ENCODE data around the gene PORCN. TPM values are rescaled to one million over a fixed set of nuclear protein-coding genes. Genes with fewer than 3 reads are reported as not detected.

The PORCN gene
- total RNA-seq, 4 donors from 2014 or later = 15.0 to 21.5 (median 18.9) TPM

- WGBS = 87% methylated on average over 5 of the region's 5 CpGs
- DNase-seq (ENCODE audit: extremely low spot score) = no peak
Observed at GRCh38 chrX:48505481-48505880, 3.3 kb upstream of the PORCN start.

GRCh38 chrX:48507246-48507645 lies 1.5 kb upstream of the PORCN start:
- no peak overlapping the region for H3K27ac ChIP-seq (replicated peaks in 1 of 4)
- H3K4me3 ChIP-seq = no peak overlapping the region
- H3K36me3 ChIP-seq = peaks cover 0 to 5% (median 2%) of the 10 kb centered on the region in 4 donors
- no peaks in the 10 kb centered on the region for H3K9me3 ChIP-seq
- 74% methylated on average over 5 of the region's 5 CpGs for WGBS
- TF ChIP-seq EP300 (IDR thresholded peaks at IDR 0.05) (no peak), POLR2A (IDR thresholded peaks at IDR 0.05; ENCODE audit: low read depth) (no peak), CTCF (IDR thresholded peaks at IDR 0.05) (no peak), POLR2AphosphoS5 (IDR thresholded peaks at IDR 0.05) (no peak)
- no peaks in the 10 kb centered on the region for H3K27me3 ChIP-seq
- DNase-seq (ENCODE audit: extremely low spot score) = no peak
- peaks cover 8 to 16% (median 14%) of the 10 kb centered on the region in 4 donors for H3K4me1 ChIP-seq
- intact Hi-C loops (cut with DNase I) = loop anchor here (10.0 kb wide), 1 partner anchor 422 kb away; no protein-coding TSS in a partner anchor

More at GRCh38 chrX:48505481-48505880, 3.3 kb upstream of the PORCN start:
- H3K27ac ChIP-seq (replicated peaks in 1 of 4) = no peak overlapping the region
- H3K27me3 ChIP-seq = no peaks in the 10 kb centered on the region
- intact Hi-C loops (cut with DNase I) = loop anchor here (10.0 kb wide), 1 partner anchor 421 kb away; no protein-coding TSS in a partner anchor
- no peak overlapping the region for H3K4me3 ChIP-seq
- no peaks in the 10 kb centered on the region for H3K9me3 ChIP-seq
- H3K4me1 ChIP-seq = peaks cover 8 to 16% (median 14%) of the 10 kb centered on the region in 4 donors
- TF ChIP-seq EP300 (IDR thresholded peaks at IDR 0.05) = no peak
- no peak for TF ChIP-seq POLR2A (IDR thresholded peaks at IDR 0.05; ENCODE audit: low read depth)
- TF ChIP-seq POLR2AphosphoS5 (IDR thresholded peaks at IDR 0.05) = no peak
- TF ChIP-seq CTCF (IDR thresholded peaks at IDR 0.05) = no peak
- H3K36me3 ChIP-seq = no peaks in the 10 kb centered on the region

- Histone ChIP-seq H3K36me3 (peaks cover 0 to 13% (median 5%) of the 10 kb centered on the region in 4 donors), H3K27me3 (peaks cover 0 to 4% (median 0%) of the 10 kb centered on the region in 4 donors), H3K4me1 (peaks cover 8 to 16% (median 14%) of the 10 kb centered on the region in 4 donors), H3K9me3 (no peaks in the 10 kb centered on the region), H3K4me3 (peak overlapping the region; percentile 71 to 74 (median 72)), H3K27ac (replicated peaks in 1 of 4) (peak overlapping the region; percentile 76 to 83 (median 80))
- whole genome bisulfite sequencing = 36% methylated on average over 10 of the region's 16 CpGs
- intact Hi-C loops (cut with DNase I) = loop anchor here (10.0 kb wide), 1 partner anchor 424 kb away; no protein-coding TSS in a partner anchor
- no peak for DNase-seq (ENCODE audit: extremely low spot score)
- TF ChIP-seq CTCF (IDR thresholded peaks at IDR 0.05) (no peak), EP300 (IDR thresholded peaks at IDR 0.05) (no peak)
Observed at GRCh38 chrX:48509245-48509590, 426 bp downstream of the PORCN start.

GRCh38 chrX:48509619-48510018 lies 827 bp downstream of the PORCN start:
- intact Hi-C loops (cut with DNase I) = loop anchor here (10.0 kb wide), 1 partner anchor 425 kb away; no protein-coding TSS in a partner anchor
- DNase-seq (ENCODE audit: extremely low spot score) = no peak
- Histone ChIP-seq H3K4me3 (peak overlapping the region; percentile 71 to 74 (median 72)), H3K27me3 (peaks cover 0 to 4% (median 0%) of the 10 kb centered on the region in 4 donors), H3K27ac (replicated peaks in 1 of 4) (peak overlapping the region in 1 of 4 donors; percentile 80), H3K36me3 (peaks cover 0 to 17% (median 7%) of the 10 kb centered on the region in 4 donors), H3K9me3 (no peaks in the 10 kb centered on the region), H3K4me1 (peaks cover 8 to 16% (median 14%) of the 10 kb centered on the region in 4 donors)
- WGBS = 72% methylated on average over 11 of the region's 11 CpGs
- TF ChIP-seq CTCF (IDR thresholded peaks at IDR 0.05) = no peak
- TF ChIP-seq POLR2AphosphoS5 (IDR thresholded peaks at IDR 0.05) = no peak
- no peak for TF ChIP-seq EP300 (IDR thresholded peaks at IDR 0.05)
- TF ChIP-seq POLR2A (IDR thresholded peaks at IDR 0.05; ENCODE audit: low read depth) = no peak

GRCh38 chrX:48511560-48511959 lies 2.8 kb downstream of the PORCN start:
- no peak for TF ChIP-seq POLR2AphosphoS5 (IDR thresholded peaks at IDR 0.05)
- TF ChIP-seq POLR2A (IDR thresholded peaks at IDR 0.05; ENCODE audit: low read depth) = no peak
- TF ChIP-seq EP300 (IDR thresholded peaks at IDR 0.05) = no peak
- peak in 1 of 3 experiments; percentile 32 for TF ChIP-seq CTCF (IDR thresholded peaks at IDR 0.05)
- DNase-seq (ENCODE audit: extremely low spot score) = no peak
- Histone ChIP-seq H3K4me1 (peaks cover 8 to 16% (median 14%) of the 10 kb centered on the region in 4 donors), H3K4me3 (no peak overlapping the region), H3K27ac (replicated peaks in 1 of 4) (no peak overlapping the region), H3K36me3 (peaks cover 0 to 33% (median 17%) of the 10 kb centered on the region in 4 donors), H3K9me3 (no peaks in the 10 kb centered on the region), H3K27me3 (peaks cover 0 to 4% (median 0%) of the 10 kb centered on the region in 4 donors)
- WGBS = 69% methylated on average over 4 of the region's 4 CpGs
- intact Hi-C loops (cut with DNase I) = no loop called here
